WTC11 (cell line): ENCODE results near the gene CACNA1H. TPM values are rescaled to one million over a fixed set of nuclear protein-coding genes. Genes with fewer than 3 reads are reported as not detected.

Experiments used
- ATAC-seq: fragments of 200-7000 bp; cut with Tn5 transposase; 2 replicates; pipeline ENCODE4 v1.10.0; 2021; ENCODE audit warnings: mild to moderate bottlenecking, moderate library complexity
- CTCF ChIA-PET: fragments of 300-600 bp; sonication (Branson Sonifier 250); formaldehyde crosslinking; loops from one replicate; lab custom pipeline; 2021; ENCODE audit warnings: antibody characterized with exemption; lab: Charles Lee
- POLR2A ChIA-PET: fragments of 350-600 bp; sonication (Branson Sonifier 250); formaldehyde crosslinking; loops from one replicate; lab custom pipeline; 2021; ENCODE audit warnings: antibody characterized with exemption; lab: Charles Lee
- DNase-seq: peaks from one replicate; pipeline ENCODE4 v3.0.0; 2021; ENCODE audit warnings: low spot score
- H3K27ac Mint-ChIP-seq: 2 replicates; pipeline ENCODE4 v1.8.0; 2021; ENCODE audit warnings: mixed read lengths
- H3K27me3 Mint-ChIP-seq: 2 replicates; pipeline ENCODE4 v1.8.0; 2021; ENCODE audit warnings: low read depth, mild to moderate bottlenecking, moderate library complexity, mixed read lengths
- H3K36me3 Mint-ChIP-seq: 2 replicates; pipeline ENCODE4 v1.8.0; 2021; ENCODE audit warnings: mixed read lengths
- H3K4me1 Mint-ChIP-seq: 2 replicates; pipeline ENCODE4 v1.8.0; 2022; ENCODE audit warnings: mixed read lengths
- H3K4me3 Mint-ChIP-seq: 2 replicates; pipeline ENCODE4 v1.8.0; 2021; ENCODE audit warnings: mild to moderate bottlenecking, moderate library complexity, mixed read lengths
- H3K9me3 Mint-ChIP-seq: 2 replicates; pipeline ENCODE4 v1.8.0; 2021; ENCODE audit warnings: mixed read lengths
- E2F4 ChIP-seq: sonication (generic); formaldehyde crosslinking; IDR thresholded peaks from 2 replicates; pipeline ENCODE4 v1.8.1; 2022; ENCODE audit warnings: low read depth, mild to moderate bottlenecking, moderate library complexity, missing genetic modification reagents, borderline replicate concordance
- ESRRA ChIP-seq: sonication (generic); formaldehyde crosslinking; IDR thresholded peaks from 2 replicates; pipeline ENCODE4 v1.8.1; 2022; ENCODE audit warnings: mild to moderate bottlenecking, missing genetic modification reagents, borderline replicate concordance
- GRHL2 ChIP-seq: fragments of 250-450 bp; sonication (Bioruptor Pico); IDR thresholded peaks from 2 replicates; pipeline ENCODE4 v1.8.0; 2022; ENCODE audit warnings: mild to moderate bottlenecking, moderate library complexity; ENCODE audit not compliant: insufficient replicate concordance, severe bottlenecking
- IRF2 ChIP-seq: sonication (generic); formaldehyde crosslinking; IDR thresholded peaks from 2 replicates; pipeline ENCODE4 v1.8.0; 2022; ENCODE audit warnings: low read depth, missing genetic modification reagents, borderline replicate concordance
- JAZF1 ChIP-seq: fragments of 250-450 bp; sonication (Bioruptor Pico); IDR thresholded peaks from 2 replicates; pipeline ENCODE4 v1.9.0; 2021; ENCODE audit warnings: moderate library complexity, mild to moderate bottlenecking, inconsistent platforms
- NR1H2 ChIP-seq: sonication (generic); formaldehyde crosslinking; IDR thresholded peaks from 2 replicates; pipeline ENCODE4 v1.9.0; 2021; ENCODE audit warnings: mild to moderate bottlenecking, moderate library complexity, missing genetic modification reagents
- OVOL2 ChIP-seq: fragments of 250-450 bp; sonication (Bioruptor Pico); IDR thresholded peaks from 2 replicates; pipeline ENCODE4 v1.9.0; 2021; ENCODE audit warnings: mild to moderate bottlenecking, borderline replicate concordance
- PRRX2 ChIP-seq: fragments of 250-450 bp; sonication (Bioruptor Pico); IDR thresholded peaks from 2 replicates; pipeline ENCODE4 v1.8.0; 2021; ENCODE audit warnings: mild to moderate bottlenecking
- SMAD4 ChIP-seq: sonication (generic); formaldehyde crosslinking; IDR thresholded peaks from 2 replicates; pipeline ENCODE4 v1.8.0; 2022; ENCODE audit warnings: mild to moderate bottlenecking, missing genetic modification reagents
- STAT6 ChIP-seq: sonication (generic); formaldehyde crosslinking; conservative IDR thresholded peaks from 2 replicates; pipeline ENCODE4 v1.8.1; 2023; ENCODE audit warnings: mild to moderate bottlenecking, low read depth, missing genetic modification reagents, moderate library complexity
- ZNF219 ChIP-seq: sonication (generic); formaldehyde crosslinking; IDR thresholded peaks from 2 replicates; pipeline ENCODE4 v1.8.0; 2023; ENCODE audit warnings: missing genetic modification reagents, mild to moderate bottlenecking, borderline replicate concordance
- total RNA-seq: library from RNA; stranded (reverse); gene quantifications from 3 replicates; pipeline ENCODE4 v1.2.3, GENCODE V29; 2021
- TF ChIP-seq, protein P1 (sequence below): sonication (generic); formaldehyde crosslinking; IDR thresholded peaks from 2 replicates; pipeline ENCODE4 v1.8.1; 2022; ENCODE audit warnings: mild to moderate bottlenecking, moderate library complexity, missing genetic modification reagents
- TF ChIP-seq, protein P2 (sequence below): sonication (generic); formaldehyde crosslinking; IDR thresholded peaks from 2 replicates; pipeline ENCODE4 v1.8.0; 2023; ENCODE audit warnings: mild to moderate bottlenecking, missing genetic modification reagents
- TF ChIP-seq, protein P3 (sequence below): sonication (generic); formaldehyde crosslinking; IDR thresholded peaks from 2 replicates; pipeline ENCODE4 v1.8.1; 2023; ENCODE audit warnings: mild to moderate bottlenecking, missing genetic modification reagents, borderline replicate concordance

The CACNA1H gene
- total RNA-seq, 1 experiment from 2014 or later: 38.0 TPM

- ChIA-PET POLR2A (no interaction called here), CTCF (interaction anchor here (0.5 kb wide), 1 partner anchor 17 kb away, joined by 3 read pairs; no protein-coding TSS in a partner anchor)
- DNase-seq (peak; percentile 33), ATAC-seq (peak; percentile 31; the same call in 1 of the 2 replicates)
- Mint-ChIP-seq H3K27me3 (no peaks in the 10 kb centered on the region), H3K4me1 (no peaks in the 10 kb centered on the region), H3K4me3 (no peak overlapping the region), H3K9me3 (no peaks in the 10 kb centered on the region), H3K36me3 (no peaks in the 10 kb centered on the region), H3K27ac (0 out of 2 replicates have a peak overlapping the region, but pooled peaks have one; percentile 36)
- no peak for TF ChIP-seq OVOL2
- TF ChIP-seq GRHL2 (CRISPR knock-in tag): no peak
- TF ChIP-seq, protein P1, sequence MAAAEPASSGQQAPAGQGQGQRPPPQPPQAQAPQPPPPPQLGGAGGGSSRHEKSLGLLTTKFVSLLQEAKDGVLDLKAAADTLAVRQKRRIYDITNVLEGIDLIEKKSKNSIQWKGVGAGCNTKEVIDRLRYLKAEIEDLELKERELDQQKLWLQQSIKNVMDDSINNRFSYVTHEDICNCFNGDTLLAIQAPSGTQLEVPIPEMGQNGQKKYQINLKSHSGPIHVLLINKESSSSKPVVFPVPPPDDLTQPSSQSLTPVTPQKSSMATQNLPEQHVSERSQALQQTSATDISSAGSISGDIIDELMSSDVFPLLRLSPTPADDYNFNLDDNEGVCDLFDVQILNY (CRISPR knock-in tag): no peak
- no peak for TF ChIP-seq ESRRA (CRISPR knock-in tag)
- TF ChIP-seq JAZF1 (CRISPR knock-in tag): no peak
- no peak for TF ChIP-seq ZNF219 (CRISPR knock-in tag)
- TF ChIP-seq SMAD4 (CRISPR knock-in tag): no peak
- TF ChIP-seq, protein P2, sequence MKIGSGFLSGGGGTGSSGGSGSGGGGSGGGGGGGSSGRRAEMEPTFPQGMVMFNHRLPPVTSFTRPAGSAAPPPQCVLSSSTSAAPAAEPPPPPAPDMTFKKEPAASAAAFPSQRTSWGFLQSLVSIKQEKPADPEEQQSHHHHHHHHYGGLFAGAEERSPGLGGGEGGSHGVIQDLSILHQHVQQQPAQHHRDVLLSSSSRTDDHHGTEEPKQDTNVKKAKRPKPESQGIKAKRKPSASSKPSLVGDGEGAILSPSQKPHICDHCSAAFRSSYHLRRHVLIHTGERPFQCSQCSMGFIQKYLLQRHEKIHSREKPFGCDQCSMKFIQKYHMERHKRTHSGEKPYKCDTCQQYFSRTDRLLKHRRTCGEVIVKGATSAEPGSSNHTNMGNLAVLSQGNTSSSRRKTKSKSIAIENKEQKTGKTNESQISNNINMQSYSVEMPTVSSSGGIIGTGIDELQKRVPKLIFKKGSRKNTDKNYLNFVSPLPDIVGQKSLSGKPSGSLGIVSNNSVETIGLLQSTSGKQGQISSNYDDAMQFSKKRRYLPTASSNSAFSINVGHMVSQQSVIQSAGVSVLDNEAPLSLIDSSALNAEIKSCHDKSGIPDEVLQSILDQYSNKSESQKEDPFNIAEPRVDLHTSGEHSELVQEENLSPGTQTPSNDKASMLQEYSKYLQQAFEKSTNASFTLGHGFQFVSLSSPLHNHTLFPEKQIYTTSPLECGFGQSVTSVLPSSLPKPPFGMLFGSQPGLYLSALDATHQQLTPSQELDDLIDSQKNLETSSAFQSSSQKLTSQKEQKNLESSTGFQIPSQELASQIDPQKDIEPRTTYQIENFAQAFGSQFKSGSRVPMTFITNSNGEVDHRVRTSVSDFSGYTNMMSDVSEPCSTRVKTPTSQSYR (CRISPR knock-in tag): no peak
- no peak for TF ChIP-seq STAT6 (CRISPR knock-in tag)
- TF ChIP-seq NR1H2 (CRISPR knock-in tag): no peak
- TF ChIP-seq PRRX2: no peak
- no peak for TF ChIP-seq IRF2 (CRISPR knock-in tag)
- TF ChIP-seq, protein P3, sequence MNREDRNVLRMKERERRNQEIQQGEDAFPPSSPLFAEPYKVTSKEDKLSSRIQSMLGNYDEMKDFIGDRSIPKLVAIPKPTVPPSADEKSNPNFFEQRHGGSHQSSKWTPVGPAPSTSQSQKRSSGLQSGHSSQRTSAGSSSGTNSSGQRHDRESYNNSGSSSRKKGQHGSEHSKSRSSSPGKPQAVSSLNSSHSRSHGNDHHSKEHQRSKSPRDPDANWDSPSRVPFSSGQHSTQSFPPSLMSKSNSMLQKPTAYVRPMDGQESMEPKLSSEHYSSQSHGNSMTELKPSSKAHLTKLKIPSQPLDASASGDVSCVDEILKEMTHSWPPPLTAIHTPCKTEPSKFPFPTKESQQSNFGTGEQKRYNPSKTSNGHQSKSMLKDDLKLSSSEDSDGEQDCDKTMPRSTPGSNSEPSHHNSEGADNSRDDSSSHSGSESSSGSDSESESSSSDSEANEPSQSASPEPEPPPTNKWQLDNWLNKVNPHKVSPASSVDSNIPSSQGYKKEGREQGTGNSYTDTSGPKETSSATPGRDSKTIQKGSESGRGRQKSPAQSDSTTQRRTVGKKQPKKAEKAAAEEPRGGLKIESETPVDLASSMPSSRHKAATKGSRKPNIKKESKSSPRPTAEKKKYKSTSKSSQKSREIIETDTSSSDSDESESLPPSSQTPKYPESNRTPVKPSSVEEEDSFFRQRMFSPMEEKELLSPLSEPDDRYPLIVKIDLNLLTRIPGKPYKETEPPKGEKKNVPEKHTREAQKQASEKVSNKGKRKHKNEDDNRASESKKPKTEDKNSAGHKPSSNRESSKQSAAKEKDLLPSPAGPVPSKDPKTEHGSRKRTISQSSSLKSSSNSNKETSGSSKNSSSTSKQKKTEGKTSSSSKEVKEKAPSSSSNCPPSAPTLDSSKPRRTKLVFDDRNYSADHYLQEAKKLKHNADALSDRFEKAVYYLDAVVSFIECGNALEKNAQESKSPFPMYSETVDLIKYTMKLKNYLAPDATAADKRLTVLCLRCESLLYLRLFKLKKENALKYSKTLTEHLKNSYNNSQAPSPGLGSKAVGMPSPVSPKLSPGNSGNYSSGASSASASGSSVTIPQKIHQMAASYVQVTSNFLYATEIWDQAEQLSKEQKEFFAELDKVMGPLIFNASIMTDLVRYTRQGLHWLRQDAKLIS (CRISPR knock-in tag): no peak
- no peak for TF ChIP-seq E2F4 (CRISPR knock-in tag)
Measured at GRCh38 chr16:1182950-1183907, 30.3 kb downstream of the CACNA1H start.
